K562 (cell line): ENCODE data around the gene MYL12A. TPM values are rescaled to one million over a fixed set of nuclear protein-coding genes. Genes with fewer than 3 reads are reported as not detected.

ENCODE experiments used
- EP300 ChIP-seq: IDR thresholded peaks from 2 replicates; pipeline ENCODE4 v1.6.1; 2012; ENCODE audit warnings: low read length, improper control_type of control experiment
- FOXK1 ChIP-seq: sonication (generic); formaldehyde crosslinking; IDR thresholded peaks from 2 replicates; pipeline ENCODE4 v1.8.0; 2022; ENCODE audit warnings: missing genetic modification reagents, mild to moderate bottlenecking, borderline replicate concordance
- HNRNPLL ChIP-seq: fragments of 200-400 bp; formaldehyde crosslinking; IDR thresholded peaks from 2 replicates; pipeline ENCODE4 v1.6.1; 2017; ENCODE audit warnings: low read length, low read depth, mild to moderate bottlenecking; ENCODE audit not compliant: poor library complexity, severe bottlenecking
- NR2C1 ChIP-seq, 2 experiments: fragments of 450-650 bp; IDR thresholded peaks; 2 replicates each; pipeline ENCODE4 v1.6.1; 2017; ENCODE audit warnings: mild to moderate bottlenecking in 2 of 2, antibody characterized with exemption in 1 of 2, inconsistent platforms in 1 of 2, missing compliant biosample characterization in 1 of 2, missing genetic modification characterization in 1 of 2
- PPARD ChIP-seq: fragments of 250-450 bp; sonication (Bioruptor Pico); IDR thresholded peaks from 2 replicates; pipeline ENCODE4 v1.8.0; 2022; ENCODE audit warnings: inconsistent platforms, mild to moderate bottlenecking, moderate library complexity
- SETDB1 ChIP-seq: IDR thresholded peaks from one replicate; pipeline ENCODE4 v1.6.1; 2012; ENCODE audit warnings: low read length, control low read depth, inconsistent platforms
- SNIP1 ChIP-seq: fragments of 450-650 bp; IDR thresholded peaks from 2 replicates; pipeline ENCODE4 v1.7.1; 2017; ENCODE audit warnings: low read depth, mild to moderate bottlenecking
- ZNF699 ChIP-seq: fragments of 250-450 bp; sonication (Bioruptor Pico); IDR thresholded peaks from 2 replicates; pipeline ENCODE4 v1.8.0; 2021; ENCODE audit warnings: mild to moderate bottlenecking, moderate library complexity; ENCODE audit not compliant: insufficient replicate concordance
- polyA plus RNA-seq, 8 experiments: library from polyadenylated mRNA; depleted of rRNA in 4 of 8; stranded (reverse) in 5 of 8; unstranded in 3 of 8; fragments of >200 nt; fragmentation: Nextera tagmentation in 2 of 8; fragmentation: Illumina TruSeq in 1 of 8; extraction: Ambion mirVana in 2 of 8; extraction: Trizol in 1 of 8; gene quantifications; 2 replicates each; pipeline versions ENCODE4 v1.2.1 to v1.2.3, GENCODE V29; 2011 to 2014; ENCODE audit warnings: inconsistent platforms in 1 of 8, missing spikeins in 1 of 8
- total RNA-seq, 7 experiments: library from RNA; depleted of rRNA in 6 of 7; stranded (reverse); fragments of >200 nt in 6 of 7; fragmentation: Illumina TruSeq in 2 of 7; extraction: Trizol in 2 of 7; gene quantifications; 2 replicates each; pipeline versions ENCODE4 v1.2.1 to v1.2.3, GENCODE V29; 2011 to 2021; ENCODE audit warnings: low replicate concordance in 1 of 7
- TF ChIP-seq, protein P1 (sequence below): fragments of 250-450 bp; sonication (Bioruptor Pico); IDR thresholded peaks from 2 replicates; pipeline ENCODE4 v1.5.0; 2020; ENCODE audit warnings: mild to moderate bottlenecking
- TF ChIP-seq, protein P2 (sequence below): sonication (generic); formaldehyde crosslinking; IDR thresholded peaks from 2 replicates; pipeline ENCODE4 v1.8.1; 2023; ENCODE audit warnings: missing genetic modification reagents, mild to moderate bottlenecking, borderline replicate concordance
- TF ChIP-seq, protein P3 (sequence below): sonication (generic); formaldehyde crosslinking; IDR thresholded peaks from 2 replicates; pipeline ENCODE4 v1.8.0; 2022; ENCODE audit warnings: mild to moderate bottlenecking, missing genetic modification reagents, borderline replicate concordance
- TF ChIP-seq, protein P4 (sequence below): fragments of 200-800 bp; sonication (Bioruptor generic); IDR thresholded peaks from 2 replicates; pipeline ENCODE4 v1.6.1; 2016; ENCODE audit warnings: missing genetic modification characterization, missing compliant biosample characterization

Gene MYL12A
- total and polyA plus RNA-seq, 9 of the 15 experiments (the other 6 are each of a cell fraction or from before 2014, with no cell fraction given): 308 to 1,031 (median 559) TPM

DNA sequence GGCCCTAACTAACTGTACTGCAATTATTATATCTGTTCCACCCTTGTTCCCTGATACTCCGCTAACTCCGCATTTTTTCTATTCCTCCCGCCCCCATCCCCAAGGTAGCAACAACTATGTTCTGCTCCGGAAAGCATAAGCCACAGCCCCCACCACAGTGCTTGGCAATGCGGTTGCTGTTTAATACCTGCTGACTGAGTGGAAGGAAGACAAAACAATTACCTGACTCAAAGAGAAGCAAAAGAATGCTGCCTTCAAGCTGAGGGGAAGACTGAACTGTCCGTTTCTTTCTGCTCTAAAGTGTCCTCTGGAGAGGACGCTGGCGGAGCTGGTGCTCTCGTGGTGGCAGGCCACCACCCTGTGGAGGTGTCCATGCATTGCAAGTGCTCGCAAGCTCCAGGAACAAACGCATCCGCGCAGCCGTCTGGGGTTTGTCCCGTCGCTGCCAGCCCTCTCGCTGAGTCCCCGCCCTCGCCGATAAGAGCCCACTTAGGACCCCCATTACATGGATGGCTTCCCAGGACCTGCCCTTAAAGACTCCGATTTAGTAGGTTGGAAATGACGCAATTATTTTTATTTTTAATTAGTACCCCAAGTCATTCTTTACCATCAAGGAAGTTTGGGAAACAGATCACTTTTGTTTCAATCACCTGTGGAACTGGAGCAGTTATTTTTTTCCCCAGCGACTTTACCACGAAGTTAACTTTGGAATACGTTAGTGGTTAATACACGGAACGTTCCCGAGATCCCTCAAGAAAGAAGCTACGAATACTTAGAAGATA is 1.6 kb upstream of the MYL12A start (continued):
- TF ChIP-seq, protein P1, sequence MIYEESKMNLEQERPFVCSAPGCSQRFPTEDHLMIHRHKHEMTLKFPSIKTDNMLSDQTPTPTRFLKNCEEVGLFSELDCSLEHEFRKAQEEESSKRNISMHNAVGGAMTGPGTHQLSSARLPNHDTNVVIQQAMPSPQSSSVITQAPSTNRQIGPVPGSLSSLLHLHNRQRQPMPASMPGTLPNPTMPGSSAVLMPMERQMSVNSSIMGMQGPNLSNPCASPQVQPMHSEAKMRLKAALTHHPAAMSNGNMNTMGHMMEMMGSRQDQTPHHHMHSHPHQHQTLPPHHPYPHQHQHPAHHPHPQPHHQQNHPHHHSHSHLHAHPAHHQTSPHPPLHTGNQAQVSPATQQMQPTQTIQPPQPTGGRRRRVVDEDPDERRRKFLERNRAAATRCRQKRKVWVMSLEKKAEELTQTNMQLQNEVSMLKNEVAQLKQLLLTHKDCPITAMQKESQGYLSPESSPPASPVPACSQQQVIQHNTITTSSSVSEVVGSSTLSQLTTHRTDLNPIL: no peak
- no peak for TF ChIP-seq SETDB1
- no peak for TF ChIP-seq SNIP1
- no peak for TF ChIP-seq ZNF699
- TF ChIP-seq, protein P2, sequence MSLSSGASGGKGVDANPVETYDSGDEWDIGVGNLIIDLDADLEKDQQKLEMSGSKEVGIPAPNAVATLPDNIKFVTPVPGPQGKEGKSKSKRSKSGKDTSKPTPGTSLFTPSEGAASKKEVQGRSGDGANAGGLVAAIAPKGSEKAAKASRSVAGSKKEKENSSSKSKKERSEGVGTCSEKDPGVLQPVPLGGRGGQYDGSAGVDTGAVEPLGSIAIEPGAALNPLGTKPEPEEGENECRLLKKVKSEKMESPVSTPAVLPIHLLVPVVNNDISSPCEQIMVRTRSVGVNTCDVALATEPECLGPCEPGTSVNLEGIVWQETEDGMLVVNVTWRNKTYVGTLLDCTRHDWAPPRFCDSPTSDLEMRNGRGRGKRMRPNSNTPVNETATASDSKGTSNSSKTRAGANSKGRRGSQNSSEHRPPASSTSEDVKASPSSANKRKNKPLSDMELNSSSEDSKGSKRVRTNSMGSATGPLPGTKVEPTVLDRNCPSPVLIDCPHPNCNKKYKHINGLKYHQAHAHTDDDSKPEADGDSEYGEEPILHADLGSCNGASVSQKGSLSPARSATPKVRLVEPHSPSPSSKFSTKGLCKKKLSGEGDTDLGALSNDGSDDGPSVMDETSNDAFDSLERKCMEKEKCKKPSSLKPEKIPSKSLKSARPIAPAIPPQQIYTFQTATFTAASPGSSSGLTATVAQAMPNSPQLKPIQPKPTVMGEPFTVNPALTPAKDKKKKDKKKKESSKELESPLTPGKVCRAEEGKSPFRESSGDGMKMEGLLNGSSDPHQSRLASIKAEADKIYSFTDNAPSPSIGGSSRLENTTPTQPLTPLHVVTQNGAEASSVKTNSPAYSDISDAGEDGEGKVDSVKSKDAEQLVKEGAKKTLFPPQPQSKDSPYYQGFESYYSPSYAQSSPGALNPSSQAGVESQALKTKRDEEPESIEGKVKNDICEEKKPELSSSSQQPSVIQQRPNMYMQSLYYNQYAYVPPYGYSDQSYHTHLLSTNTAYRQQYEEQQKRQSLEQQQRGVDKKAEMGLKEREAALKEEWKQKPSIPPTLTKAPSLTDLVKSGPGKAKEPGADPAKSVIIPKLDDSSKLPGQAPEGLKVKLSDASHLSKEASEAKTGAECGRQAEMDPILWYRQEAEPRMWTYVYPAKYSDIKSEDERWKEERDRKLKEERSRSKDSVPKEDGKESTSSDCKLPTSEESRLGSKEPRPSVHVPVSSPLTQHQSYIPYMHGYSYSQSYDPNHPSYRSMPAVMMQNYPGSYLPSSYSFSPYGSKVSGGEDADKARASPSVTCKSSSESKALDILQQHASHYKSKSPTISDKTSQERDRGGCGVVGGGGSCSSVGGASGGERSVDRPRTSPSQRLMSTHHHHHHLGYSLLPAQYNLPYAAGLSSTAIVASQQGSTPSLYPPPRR: no peak
- TF ChIP-seq, protein P3, sequence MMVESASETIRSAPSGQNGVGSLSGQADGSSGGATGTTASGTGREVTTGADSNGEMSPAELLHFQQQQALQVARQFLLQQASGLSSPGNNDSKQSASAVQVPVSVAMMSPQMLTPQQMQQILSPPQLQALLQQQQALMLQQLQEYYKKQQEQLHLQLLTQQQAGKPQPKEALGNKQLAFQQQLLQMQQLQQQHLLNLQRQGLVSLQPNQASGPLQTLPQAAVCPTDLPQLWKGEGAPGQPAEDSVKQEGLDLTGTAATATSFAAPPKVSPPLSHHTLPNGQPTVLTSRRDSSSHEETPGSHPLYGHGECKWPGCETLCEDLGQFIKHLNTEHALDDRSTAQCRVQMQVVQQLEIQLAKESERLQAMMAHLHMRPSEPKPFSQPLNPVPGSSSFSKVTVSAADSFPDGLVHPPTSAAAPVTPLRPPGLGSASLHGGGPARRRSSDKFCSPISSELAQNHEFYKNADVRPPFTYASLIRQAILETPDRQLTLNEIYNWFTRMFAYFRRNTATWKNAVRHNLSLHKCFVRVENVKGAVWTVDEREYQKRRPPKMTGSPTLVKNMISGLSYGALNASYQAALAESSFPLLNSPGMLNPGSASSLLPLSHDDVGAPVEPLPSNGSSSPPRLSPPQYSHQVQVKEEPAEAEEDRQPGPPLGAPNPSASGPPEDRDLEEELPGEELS (CRISPR knock-in tag): no peak
- TF ChIP-seq PPARD: no peak
- no peak for TF ChIP-seq FOXK1
- TF ChIP-seq NR2C1 (IDR thresholded peaks at IDR 0.05): no peak
- no peak for TF ChIP-seq NR2C1 (tag; IDR thresholded peaks at IDR 0.05)
- TF ChIP-seq, protein P4, sequence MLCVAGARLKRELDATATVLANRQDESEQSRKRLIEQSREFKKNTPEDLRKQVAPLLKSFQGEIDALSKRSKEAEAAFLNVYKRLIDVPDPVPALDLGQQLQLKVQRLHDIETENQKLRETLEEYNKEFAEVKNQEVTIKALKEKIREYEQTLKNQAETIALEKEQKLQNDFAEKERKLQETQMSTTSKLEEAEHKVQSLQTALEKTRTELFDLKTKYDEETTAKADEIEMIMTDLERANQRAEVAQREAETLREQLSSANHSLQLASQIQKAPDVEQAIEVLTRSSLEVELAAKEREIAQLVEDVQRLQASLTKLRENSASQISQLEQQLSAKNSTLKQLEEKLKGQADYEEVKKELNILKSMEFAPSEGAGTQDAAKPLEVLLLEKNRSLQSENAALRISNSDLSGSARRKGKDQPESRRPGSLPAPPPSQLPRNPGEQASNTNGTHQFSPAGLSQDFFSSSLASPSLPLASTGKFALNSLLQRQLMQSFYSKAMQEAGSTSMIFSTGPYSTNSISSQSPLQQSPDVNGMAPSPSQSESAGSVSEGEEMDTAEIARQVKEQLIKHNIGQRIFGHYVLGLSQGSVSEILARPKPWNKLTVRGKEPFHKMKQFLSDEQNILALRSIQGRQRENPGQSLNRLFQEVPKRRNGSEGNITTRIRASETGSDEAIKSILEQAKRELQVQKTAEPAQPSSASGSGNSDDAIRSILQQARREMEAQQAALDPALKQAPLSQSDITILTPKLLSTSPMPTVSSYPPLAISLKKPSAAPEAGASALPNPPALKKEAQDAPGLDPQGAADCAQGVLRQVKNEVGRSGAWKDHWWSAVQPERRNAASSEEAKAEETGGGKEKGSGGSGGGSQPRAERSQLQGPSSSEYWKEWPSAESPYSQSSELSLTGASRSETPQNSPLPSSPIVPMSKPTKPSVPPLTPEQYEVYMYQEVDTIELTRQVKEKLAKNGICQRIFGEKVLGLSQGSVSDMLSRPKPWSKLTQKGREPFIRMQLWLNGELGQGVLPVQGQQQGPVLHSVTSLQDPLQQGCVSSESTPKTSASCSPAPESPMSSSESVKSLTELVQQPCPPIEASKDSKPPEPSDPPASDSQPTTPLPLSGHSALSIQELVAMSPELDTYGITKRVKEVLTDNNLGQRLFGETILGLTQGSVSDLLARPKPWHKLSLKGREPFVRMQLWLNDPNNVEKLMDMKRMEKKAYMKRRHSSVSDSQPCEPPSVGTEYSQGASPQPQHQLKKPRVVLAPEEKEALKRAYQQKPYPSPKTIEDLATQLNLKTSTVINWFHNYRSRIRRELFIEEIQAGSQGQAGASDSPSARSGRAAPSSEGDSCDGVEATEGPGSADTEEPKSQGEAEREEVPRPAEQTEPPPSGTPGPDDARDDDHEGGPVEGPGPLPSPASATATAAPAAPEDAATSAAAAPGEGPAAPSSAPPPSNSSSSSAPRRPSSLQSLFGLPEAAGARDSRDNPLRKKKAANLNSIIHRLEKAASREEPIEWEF (CRISPR knock-in tag): 0 out of 2 replicates have a peak, but pooled peaks have one; percentile 37
- peak; percentile 95 for TF ChIP-seq HNRNPLL
- peak; percentile 60; the same call in 1 of the 2 replicates for TF ChIP-seq EP300
